OCI-LY7 (cell line): ENCODE results near the gene TTLL7. TPM values are rescaled to one million over a fixed set of nuclear protein-coding genes. Genes with fewer than 3 reads are reported as not detected.

Experiments used
- BruUV-seq: library from RNA; stranded (reverse); fragments of 400-500 nt; replicated peaks from 2 replicates; lab custom pipeline; 2021; lab: Mats Ljungman, UMichigan
- CTCF ChIA-PET: fragments of 300-600 bp; sonication (Branson Sonifier 250); formaldehyde crosslinking; loops from one replicate; lab custom pipeline; 2022; ENCODE audit warnings: antibody characterized with exemption; ENCODE audit not compliant: unreplicated experiment; lab: Charles Lee
- POLR2A ChIA-PET: fragments of 300-600 bp; sonication (Branson Sonifier 250); formaldehyde crosslinking; loops from one replicate; lab custom pipeline; 2022; ENCODE audit warnings: antibody characterized with exemption; lab: Charles Lee
- DNase-seq: peaks from one replicate; pipeline ENCODE4 v3.0.0-alpha.2; 2015; ENCODE audit warnings: low spot score
- H2AFZ ChIP-seq: fragments of 200-600 bp; sonication (generic), shearing (Covaris generic); 2 replicates; pipeline ENCODE4 v1.6.1; 2014; ENCODE audit warnings: mild to moderate bottlenecking, antibody characterized with exemption, low read length, moderate library complexity
- H3K27ac ChIP-seq: fragments of 200-600 bp; sonication (generic); 2 replicates; pipeline ENCODE4 v1.5.1; 2014; ENCODE audit warnings: mixed run types, low read depth, mild to moderate bottlenecking, moderate library complexity, low read length, inconsistent platforms; ENCODE audit not compliant: poor library complexity, severe bottlenecking
- H3K36me3 ChIP-seq: fragments of 200-600 bp; sonication (generic); 2 replicates; pipeline ENCODE4 v1.6.1; 2014; ENCODE audit warnings: mild to moderate bottlenecking, antibody characterized with exemption, low read length, moderate library complexity, mixed read lengths; ENCODE audit not compliant: insufficient read depth
- H3K4me1 ChIP-seq: fragments of 200-600 bp; sonication (generic); 2 replicates; pipeline ENCODE4 v1.5.1; 2014; ENCODE audit warnings: mild to moderate bottlenecking, low read length; ENCODE audit not compliant: insufficient read depth, poor library complexity, severe bottlenecking
- H3K4me2 ChIP-seq: fragments of 200-600 bp; sonication (generic); 2 replicates; pipeline ENCODE4 v1.6.1; 2014; ENCODE audit warnings: mild to moderate bottlenecking, low read length
- H3K4me3 ChIP-seq: fragments of 200-600 bp; sonication (generic); 2 replicates; pipeline ENCODE4 v1.5.1; 2014; ENCODE audit warnings: mild to moderate bottlenecking, low read depth, low read length; ENCODE audit not compliant: poor library complexity, severe bottlenecking
- H3K79me2 ChIP-seq: fragments of 200-600 bp; sonication (generic); 2 replicates; pipeline ENCODE4 v1.6.1; 2016; ENCODE audit warnings: low read depth, mild to moderate bottlenecking, low read length, moderate library complexity, mixed read lengths; ENCODE audit not compliant: insufficient read depth
- H3K9me2 ChIP-seq: fragments of 200-600 bp; sonication (generic); 2 replicates; pipeline ENCODE4 v1.6.1; 2016; ENCODE audit warnings: mild to moderate bottlenecking, low read length, mixed read lengths; ENCODE audit not compliant: insufficient read depth
- H3K9me3 ChIP-seq: fragments of 200-600 bp; sonication (generic); 2 replicates; pipeline ENCODE4 v1.6.1; 2014; ENCODE audit warnings: mild to moderate bottlenecking, mixed run types, low read length, mixed read lengths
- H4K20me1 ChIP-seq: fragments of 200-600 bp; sonication (generic); 2 replicates; pipeline ENCODE4 v1.6.1; 2014; ENCODE audit warnings: mild to moderate bottlenecking, antibody characterized with exemption, low read length, moderate library complexity, mixed read lengths; ENCODE audit not compliant: insufficient read depth
- EZH2phosphoT487 ChIP-seq: fragments of 200-600 bp; sonication (generic); IDR thresholded peaks from 2 replicates; pipeline ENCODE4 v1.6.1; 2018; ENCODE audit warnings: low read depth, borderline replicate concordance, mild to moderate bottlenecking, mixed run types, antibody characterized with exemption, low read length, moderate library complexity, mixed read lengths
- intact Hi-C: fragments of 100-400 bp; cut with micrococcal nuclease; formaldehyde crosslinking; loops from one replicate; pipeline ENCODE4 v1.10.0; 2022; ENCODE audit not compliant: unreplicated experiment
- total RNA-seq, 2 experiments: library from RNA; depleted of rRNA in 1 of 2; stranded (reverse); fragments of >200 nt in 1 of 2; shearing (Covaris generic) in 1 of 2; gene quantifications; 2 replicates each; pipeline ENCODE4 v1.2.3, GENCODE V29; 2014 to 2022
- TF ChIP-seq, protein P1 (sequence below): fragments of 200-600 bp; sonication (generic); conservative IDR thresholded peaks from 2 replicates; pipeline ENCODE4 v1.5.1; 2014; ENCODE audit warnings: mild to moderate bottlenecking, antibody characterized with exemption, low read length, moderate library complexity, mixed read lengths

The TTLL7 gene
- total RNA-seq, 2 experiments from 2014 or later = 0.76 to 0.88 TPM

DNA sequence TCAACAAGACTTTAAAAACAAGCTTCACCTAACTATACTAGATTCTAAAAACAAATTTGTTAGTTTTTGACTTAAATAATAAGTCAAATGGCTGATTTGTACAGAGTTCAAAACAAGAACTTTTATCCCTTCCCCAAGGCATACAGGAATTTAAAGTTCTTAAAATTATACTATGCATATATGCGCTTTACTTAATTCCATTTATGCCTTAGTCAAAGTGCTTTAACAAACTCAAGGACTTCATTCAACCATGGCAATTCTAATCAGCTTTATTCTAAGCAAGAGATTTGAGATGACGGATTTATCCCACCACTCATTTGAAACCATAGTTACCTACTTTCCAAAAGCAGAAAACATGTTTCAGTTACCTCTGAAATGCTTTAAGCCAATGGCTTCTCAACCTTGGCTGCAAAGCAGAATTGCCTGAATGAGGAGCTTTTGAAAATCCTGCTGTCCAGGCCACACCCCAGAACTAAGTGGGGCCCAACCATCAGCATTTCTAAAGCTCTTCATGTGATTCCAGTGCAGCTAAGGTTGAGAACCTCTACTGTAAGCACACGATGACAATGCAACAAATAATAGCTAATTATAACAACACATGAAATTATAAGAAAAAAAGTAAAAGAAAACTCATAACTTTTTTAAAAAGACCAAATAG lies 44.6 kb downstream of the TTLL7 start:
- Histone ChIP-seq H2AFZ (no peak overlapping the region), H3K4me2 (no peak overlapping the region), H4K20me1 (no peaks in the 10 kb centered on the region), H3K27ac (no peak overlapping the region), H3K4me3 (no peak overlapping the region), H3K36me3 (no peaks in the 10 kb centered on the region), H3K9me3 (no peaks in the 10 kb centered on the region), H3K9me2 (no peaks in the 10 kb centered on the region), H3K4me1 (no peaks in the 10 kb centered on the region), H3K79me2 (no peaks in the 10 kb centered on the region)
- no peak for DNase-seq
- POLR2A ChIA-PET = interaction anchor here (0.7 to 1.8 kb wide), 3 partner anchors 8 to 285 kb away, joined by 3 to 4 read pairs (median 4); no protein-coding TSS in a partner anchor
- no TSS peak for BruUV-seq
- no peak for TF ChIP-seq EZH2phosphoT487
- TF ChIP-seq, protein P1, sequence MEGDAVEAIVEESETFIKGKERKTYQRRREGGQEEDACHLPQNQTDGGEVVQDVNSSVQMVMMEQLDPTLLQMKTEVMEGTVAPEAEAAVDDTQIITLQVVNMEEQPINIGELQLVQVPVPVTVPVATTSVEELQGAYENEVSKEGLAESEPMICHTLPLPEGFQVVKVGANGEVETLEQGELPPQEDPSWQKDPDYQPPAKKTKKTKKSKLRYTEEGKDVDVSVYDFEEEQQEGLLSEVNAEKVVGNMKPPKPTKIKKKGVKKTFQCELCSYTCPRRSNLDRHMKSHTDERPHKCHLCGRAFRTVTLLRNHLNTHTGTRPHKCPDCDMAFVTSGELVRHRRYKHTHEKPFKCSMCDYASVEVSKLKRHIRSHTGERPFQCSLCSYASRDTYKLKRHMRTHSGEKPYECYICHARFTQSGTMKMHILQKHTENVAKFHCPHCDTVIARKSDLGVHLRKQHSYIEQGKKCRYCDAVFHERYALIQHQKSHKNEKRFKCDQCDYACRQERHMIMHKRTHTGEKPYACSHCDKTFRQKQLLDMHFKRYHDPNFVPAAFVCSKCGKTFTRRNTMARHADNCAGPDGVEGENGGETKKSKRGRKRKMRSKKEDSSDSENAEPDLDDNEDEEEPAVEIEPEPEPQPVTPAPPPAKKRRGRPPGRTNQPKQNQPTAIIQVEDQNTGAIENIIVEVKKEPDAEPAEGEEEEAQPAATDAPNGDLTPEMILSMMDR = no peak
- intact Hi-C loops = no loop called here
- CTCF ChIA-PET = no interaction called here

DNA sequence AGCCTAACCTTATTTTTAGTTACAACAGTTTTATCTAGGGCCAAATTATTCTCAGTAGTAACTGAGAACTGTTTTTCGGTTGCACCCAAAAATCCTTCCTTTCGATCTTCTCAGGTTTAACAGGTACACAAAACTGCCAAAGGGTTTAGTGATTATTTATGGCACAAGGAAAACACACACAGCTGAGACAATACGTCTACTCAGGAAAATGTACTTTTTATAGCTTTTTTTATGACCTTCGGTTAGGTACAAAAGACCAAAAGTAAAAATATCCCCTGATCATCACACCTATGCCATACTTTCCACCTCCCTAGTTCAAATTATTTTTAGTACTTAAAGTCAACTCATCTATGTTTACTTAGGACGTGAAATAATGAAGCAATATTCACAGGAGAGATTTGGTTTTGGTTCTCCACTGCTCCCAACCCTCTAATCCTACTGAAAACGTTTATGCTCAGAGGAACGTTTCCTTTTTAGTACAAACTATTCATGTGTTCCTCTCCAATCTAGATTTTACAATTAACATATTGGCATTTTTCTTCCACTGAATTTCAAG lies 48.7 kb downstream of the TTLL7 start:
- DNase-seq = no peak
- Histone ChIP-seq H3K36me3 (no peaks in the 10 kb centered on the region), H3K4me3 (no peak overlapping the region), H3K4me2 (no peak overlapping the region), H3K9me3 (no peaks in the 10 kb centered on the region), H3K4me1 (no peaks in the 10 kb centered on the region), H2AFZ (no peak overlapping the region), H3K9me2 (no peaks in the 10 kb centered on the region), H3K79me2 (no peaks in the 10 kb centered on the region), H3K27ac (no peak overlapping the region), H4K20me1 (no peaks in the 10 kb centered on the region)
- no peak for TF ChIP-seq EZH2phosphoT487
- TF ChIP-seq, protein P1 = no peak
- no TSS peak for BruUV-seq
- ChIA-PET POLR2A (no interaction called here), CTCF (no interaction called here)
- intact Hi-C loops = no loop called here

DNA sequence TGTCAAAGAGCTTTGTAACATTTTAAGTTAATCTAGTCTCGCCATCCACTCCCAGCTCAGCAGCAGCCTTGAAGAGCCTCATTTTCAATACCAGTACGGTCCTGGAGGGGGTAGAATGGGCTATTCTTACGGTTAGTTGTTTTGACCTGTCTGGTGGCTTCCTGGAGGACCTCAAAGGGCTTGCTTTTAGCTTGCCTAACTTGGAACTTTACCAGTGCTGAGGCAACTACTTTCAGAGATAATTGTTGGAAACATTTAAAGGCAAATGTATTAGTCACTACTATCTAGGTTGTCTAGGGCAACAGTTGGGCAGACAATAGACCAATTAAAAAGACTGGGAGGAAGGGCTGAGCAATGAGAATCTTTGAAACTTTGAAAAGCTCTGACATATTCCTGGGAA lies 56.0 kb downstream of the TTLL7 start:
- no TSS peak for BruUV-seq
- Histone ChIP-seq H3K9me2 (no peaks in the 10 kb centered on the region), H3K79me2 (no peaks in the 10 kb centered on the region), H3K4me2 (no peak overlapping the region), H4K20me1 (no peaks in the 10 kb centered on the region), H3K27ac (no peak overlapping the region), H3K4me1 (no peaks in the 10 kb centered on the region), H2AFZ (no peak overlapping the region), H3K9me3 (no peaks in the 10 kb centered on the region), H3K4me3 (no peak overlapping the region), H3K36me3 (no peaks in the 10 kb centered on the region)
- CTCF ChIA-PET = no interaction called here
- DNase-seq = no peak
- intact Hi-C loops = no loop called here
- TF ChIP-seq EZH2phosphoT487 = no peak
- TF ChIP-seq, protein P1 = no peak
- POLR2A ChIA-PET = no interaction called here
